ENCODE measurements around the gene ITGB1BP2. TPM values are rescaled to one million over a fixed set of nuclear protein-coding genes. Genes with fewer than 3 reads are reported as not detected.
"Not testable (repeated sequence)": the region's sequence is repeated elsewhere in the genome, so short reads cannot be mapped to it uniquely, and the experiment has no call there.

The ITGB1BP2 gene
- 5.3 and 6.2 TPM in 2 replicates for total RNA-seq

GRCh38 chrX:71301195-71301924 is at the start of gene ITGB1BP2:
Gene ITGB1BP2, plus strand, starts transcription at chrX:71301750. Its CDS starts 57 bp downstream, at chrX:71301807.
- intact Hi-C loops (cut with micrococcal nuclease): no loop called here

- intact Hi-C loops (cut with micrococcal nuclease): loop anchor here (10.0 kb wide), 2 partner anchors 157 to 1117 kb away; partner anchors contain the start of genes FOXO4 and IGBP1
Measured at GRCh38 chrX:71252221-71252620, 49.3 kb upstream of the ITGB1BP2 start.

GRCh38 chrX:71253253-71254091 is 48.1 kb upstream of the ITGB1BP2 start:
- intact Hi-C loops (cut with micrococcal nuclease): loop anchor here (1.0 to 10.0 kb wide), 7 partner anchors 30 to 1119 kb away; partner anchors contain the start of genes FOXO4, IGBP1, NONO and SNX12

GRCh38 chrX:71254092-71254963 is 47.2 kb upstream of the ITGB1BP2 start, which contains the start of gene ZMYM3:
Gene ZMYM3, minus strand, starts transcription at chrX:71254140. Its CDS starts 885 bp downstream, at chrX:71253255.
- intact Hi-C loops (cut with micrococcal nuclease): loop anchor here (1.0 to 10.0 kb wide), 7 partner anchors 29 to 1120 kb away; partner anchors contain the start of genes FOXO4, IGBP1, NONO and SNX12

GRCh38 chrX:71256051-71256450 is 45.5 kb upstream of the ITGB1BP2 start:
- intact Hi-C loops (cut with micrococcal nuclease): loop anchor here (10.0 kb wide), 2 partner anchors 161 to 1121 kb away; partner anchors contain the start of genes FOXO4 and IGBP1

GRCh38 chrX:71256856-71257255 is 44.7 kb upstream of the ITGB1BP2 start:
- intact Hi-C loops (cut with micrococcal nuclease): loop anchor here (10.0 kb wide), 2 partner anchors 162 to 1122 kb away; partner anchors contain the start of genes FOXO4 and IGBP1

- intact Hi-C loops (cut with micrococcal nuclease): not testable (repeated sequence)
Measured at GRCh38 chrX:71268624-71269023, 32.9 kb upstream of the ITGB1BP2 start.

GRCh38 chrX:71269801-71270395 is 31.7 kb upstream of the ITGB1BP2 start:
- intact Hi-C loops (cut with micrococcal nuclease): no loop called here

GRCh38 chrX:71272313-71272712 is 29.2 kb upstream of the ITGB1BP2 start:
- intact Hi-C loops (cut with micrococcal nuclease): not testable (repeated sequence)

- intact Hi-C loops (cut with micrococcal nuclease): loop anchor here (10.0 kb wide), 1 partner anchor 826 kb away; no protein-coding TSS in a partner anchor
Measured at GRCh38 chrX:71281300-71281699, 20.2 kb upstream of the ITGB1BP2 start.

GRCh38 chrX:71282514-71283402 is 18.8 kb upstream of the ITGB1BP2 start:
- intact Hi-C loops (cut with micrococcal nuclease): loop anchor here (1.0 to 10.0 kb wide), 9 partner anchors 28 to 828 kb away; partner anchors contain the start of genes IL2RG, SNX12, TAF1 and ZMYM3

- intact Hi-C loops (cut with micrococcal nuclease): loop anchor here (1.0 to 10.0 kb wide), 10 partner anchors 29 to 829 kb away; partner anchors contain the start of genes FOXO4, IL2RG, SNX12 and TAF1
Measured at GRCh38 chrX:71283403-71284143, 18.0 kb upstream of the ITGB1BP2 start, which contains the start of gene NONO. Gene NONO, plus strand, starts transcription at chrX:71283635. Its CDS starts 7,003 bp downstream, at chrX:71290638.

- intact Hi-C loops (cut with micrococcal nuclease): loop anchor here (10.0 kb wide), 1 partner anchor 831 kb away; no protein-coding TSS in a partner anchor
Measured at GRCh38 chrX:71285929-71286328, 15.6 kb upstream of the ITGB1BP2 start.

- intact Hi-C loops (cut with micrococcal nuclease): no loop called here
Measured at GRCh38 chrX:71291381-71291780, 10.2 kb upstream of the ITGB1BP2 start.

GRCh38 chrX:71292669-71293365 is 8.7 kb upstream of the ITGB1BP2 start:
- intact Hi-C loops (cut with micrococcal nuclease): no loop called here

- intact Hi-C loops (cut with micrococcal nuclease): no loop called here
Measured at GRCh38 chrX:71296806-71297205, 4.7 kb upstream of the ITGB1BP2 start.

GRCh38 chrX:71298119-71298518 is 3.4 kb upstream of the ITGB1BP2 start:
- intact Hi-C loops (cut with micrococcal nuclease): no loop called here

All from T-helper 1 cell treated with Interleukin-12 subunit alpha and Interleukin-12 subunit beta and Interleukin-4 antibody, amounts not matched to agents 30 ng/mL and 1 ng/mL, for 36 hours (primary cell).